GM19372 (cell line): ENCODE data around the gene PLEKHA6.

Source experiments
- ATAC-seq: cut with Tn5 transposase; IDR thresholded peaks from one replicate; pipeline ENCODE4 v1.9.1; 2021; ENCODE audit warnings: mild to moderate bottlenecking, low read depth, moderate library complexity; ENCODE audit not compliant: unreplicated experiment

PLEKHA6 gene

DNA sequence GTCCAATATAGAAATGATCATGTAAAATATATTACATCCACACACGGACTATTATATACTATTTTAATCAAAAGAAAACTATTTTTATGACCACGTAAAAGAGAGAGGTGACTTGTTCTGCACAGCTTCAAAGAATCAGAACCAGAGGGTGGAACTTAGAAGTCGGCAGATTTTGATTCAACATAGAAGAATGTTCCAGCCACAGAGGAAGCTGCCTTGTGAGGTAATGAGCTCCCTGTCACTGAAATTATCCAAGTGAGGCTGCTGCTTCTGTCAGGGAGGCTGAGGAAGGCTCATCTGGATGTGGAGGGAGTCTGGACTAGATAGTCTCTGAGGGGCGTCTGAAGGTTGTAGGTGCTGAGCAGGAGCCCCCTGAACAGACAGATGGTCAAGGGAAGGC is 2.7 kb downstream of the PLEKHA6 start:
- no peak for ATAC-seq

GRCh38 chr1:204355913-204356312 is 3.8 kb downstream of the PLEKHA6 start:
- no peak for ATAC-seq

DNA sequence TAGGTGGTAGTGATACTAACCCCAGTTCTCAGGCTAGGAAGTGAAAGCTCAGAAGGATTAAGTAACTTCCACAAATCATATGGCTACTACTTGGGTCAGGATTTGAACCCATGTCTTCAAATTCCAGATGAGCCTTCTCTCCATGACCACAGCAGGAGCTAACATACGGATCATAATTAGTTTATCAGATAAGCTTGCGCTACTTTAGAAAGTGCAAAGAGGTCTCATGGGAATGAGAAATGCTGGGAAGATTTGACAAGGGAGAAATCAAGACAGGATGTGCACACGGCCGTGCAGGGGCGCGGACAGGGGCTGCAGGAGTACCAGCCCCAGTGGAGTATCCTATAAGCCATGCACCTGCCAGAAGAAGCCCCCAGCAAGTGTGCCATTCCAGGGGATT is 5.2 kb downstream of the PLEKHA6 start:
- ATAC-seq, result no peak

DNA sequence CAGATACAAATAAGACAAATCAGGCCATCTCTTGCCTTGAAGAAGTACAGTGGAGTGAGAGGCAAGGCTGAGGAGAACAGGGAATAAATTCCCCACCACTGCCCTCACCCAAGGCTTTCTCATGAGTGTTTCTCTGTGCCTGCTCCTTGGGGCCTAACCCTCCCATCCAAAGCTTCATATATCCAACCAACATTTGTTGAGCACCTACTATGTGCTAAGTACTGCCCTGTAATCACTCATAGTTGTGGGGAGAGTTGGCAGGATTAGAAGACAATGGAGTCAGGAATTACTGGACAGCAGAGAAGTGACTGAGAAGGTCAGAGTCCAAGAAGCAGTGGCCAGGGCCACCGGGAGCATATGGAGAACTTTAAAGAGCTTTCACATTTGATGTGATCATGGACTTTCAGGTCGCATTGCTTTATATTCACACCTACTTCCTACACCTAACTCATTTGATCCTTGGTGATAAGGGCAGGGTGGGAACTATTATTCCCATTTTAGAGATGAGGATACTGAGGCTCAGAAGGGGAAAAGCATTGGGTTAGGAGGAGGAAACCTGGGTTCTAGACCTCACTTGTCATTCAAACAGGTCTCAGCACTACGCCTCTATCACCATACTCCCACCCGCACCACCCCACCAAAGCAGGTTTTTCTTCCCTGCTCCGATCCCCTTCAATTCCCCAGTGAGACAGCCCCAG is 6.4 kb downstream of the PLEKHA6 start:
- no peak for ATAC-seq

- no peak for ATAC-seq
Observed at GRCh38 chr1:204350857-204351573, 8.7 kb downstream of the PLEKHA6 start.

DNA sequence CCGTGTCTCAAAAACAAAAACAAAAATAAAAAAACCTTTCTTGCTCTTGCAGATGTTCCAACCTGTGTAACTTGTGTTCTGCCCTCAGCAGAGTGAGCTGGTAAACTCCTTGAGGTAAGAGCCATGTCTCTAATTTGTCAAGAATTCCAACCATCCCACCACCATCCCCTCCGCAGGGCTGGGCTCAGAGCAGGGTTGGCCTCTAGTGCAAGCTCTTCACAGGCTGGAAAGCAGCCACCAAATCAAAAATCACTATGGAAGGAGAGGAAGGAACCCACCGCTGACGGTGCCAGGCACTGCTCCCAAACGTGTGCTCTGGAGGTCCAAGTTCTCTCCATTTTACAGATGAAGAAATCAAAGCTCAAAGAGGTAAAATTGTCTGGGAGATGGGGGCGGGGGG is 9.4 kb downstream of the PLEKHA6 start:
- no peak for ATAC-seq

DNA sequence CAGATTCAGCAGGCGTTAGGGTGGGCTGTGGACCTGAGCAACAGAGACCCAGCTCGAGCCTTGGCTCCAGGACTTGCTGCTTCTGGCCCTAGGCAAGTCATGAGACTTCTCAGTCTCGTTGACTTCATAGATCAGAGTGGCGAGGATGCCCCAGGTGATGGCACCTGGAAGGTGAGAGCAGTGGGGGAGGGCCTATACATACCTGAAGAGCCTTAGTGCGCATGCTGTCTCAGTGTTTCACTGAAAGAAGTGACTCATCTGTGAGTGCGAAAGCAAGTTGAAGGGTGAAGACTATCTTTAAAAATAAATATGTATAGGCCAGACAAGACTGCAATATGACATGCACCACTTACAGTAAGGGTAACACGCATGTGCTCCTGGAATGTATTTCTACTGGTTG is 10.1 kb downstream of the PLEKHA6 start:
- ATAC-seq, result no peak

DNA sequence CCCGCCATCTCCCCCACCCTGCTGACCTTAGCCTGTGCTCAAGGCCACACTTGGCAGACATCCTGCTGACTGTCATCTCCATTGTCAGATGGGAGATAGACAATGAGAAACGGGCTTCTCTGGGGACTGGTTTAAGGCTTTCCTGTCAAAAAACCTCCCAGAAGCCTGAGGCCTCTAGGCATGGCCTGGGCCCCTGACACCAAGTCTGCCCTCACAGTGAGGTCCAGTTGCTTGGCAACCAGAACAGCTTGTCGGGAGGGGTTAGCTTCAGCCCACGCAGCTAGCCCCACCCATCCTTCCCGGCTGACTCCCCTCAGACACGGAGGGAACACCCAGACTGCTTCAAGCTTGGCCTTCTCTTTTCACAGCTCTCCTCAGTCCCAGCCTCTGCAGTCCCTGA is 11.0 kb downstream of the PLEKHA6 start:
- no peak for ATAC-seq

- ATAC-seq, result no peak
Observed at GRCh38 chr1:204348242-204348641, 11.5 kb downstream of the PLEKHA6 start.

DNA sequence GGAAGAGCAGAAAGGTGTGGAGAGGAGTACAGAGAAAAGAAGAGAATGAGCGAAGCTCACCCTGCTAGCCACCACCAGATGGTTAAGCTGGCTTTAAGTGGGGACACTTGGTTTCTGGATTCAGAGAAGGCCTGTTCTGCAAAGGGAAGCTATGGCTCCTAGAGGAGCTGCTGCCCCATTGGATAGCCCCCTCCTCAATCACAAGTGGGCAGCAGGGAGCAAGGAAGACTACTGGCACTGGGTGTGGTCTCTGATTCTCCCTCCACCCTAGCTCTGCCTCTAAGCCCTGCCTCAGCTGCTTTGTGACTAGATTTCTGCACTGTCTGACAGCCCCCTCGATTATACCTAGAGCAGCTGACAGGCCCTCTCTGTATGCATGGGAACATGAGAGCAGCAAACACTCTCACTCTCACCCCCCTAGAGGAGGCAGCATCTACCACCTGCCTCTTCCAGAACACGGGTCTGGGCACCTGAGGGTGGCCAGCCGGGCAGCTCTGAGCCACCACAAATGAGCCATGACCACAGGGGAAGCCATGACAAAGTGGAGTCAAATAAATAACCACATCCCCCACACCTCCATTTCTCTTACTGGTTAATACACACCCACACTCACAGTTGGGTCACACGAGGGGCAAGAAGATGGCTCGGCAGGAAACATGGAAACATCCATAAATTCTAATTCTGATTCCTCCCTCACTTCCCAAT is 13.6 kb downstream of the PLEKHA6 start:
- ATAC-seq, result no peak

DNA sequence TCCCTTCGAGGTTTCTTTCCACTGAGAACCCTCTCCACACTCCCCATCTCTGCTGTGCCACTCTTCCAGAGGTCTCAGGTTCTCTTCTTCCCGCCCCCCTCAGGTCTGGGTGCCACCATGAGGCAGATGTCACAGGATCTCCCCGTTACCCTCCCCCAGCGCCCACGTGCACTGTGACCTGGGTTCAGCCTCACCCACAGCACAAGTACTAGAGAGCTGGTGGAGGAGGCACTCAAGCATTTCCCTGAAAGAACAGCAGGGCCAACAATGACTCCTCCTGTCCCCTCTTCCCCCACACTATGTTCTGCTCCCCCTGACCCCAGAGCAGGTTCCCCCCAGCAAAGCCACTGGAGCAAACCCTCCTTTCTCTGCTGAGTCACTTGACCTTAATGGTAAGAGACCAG is 14.3 kb downstream of the PLEKHA6 start:
- no peak for ATAC-seq

DNA sequence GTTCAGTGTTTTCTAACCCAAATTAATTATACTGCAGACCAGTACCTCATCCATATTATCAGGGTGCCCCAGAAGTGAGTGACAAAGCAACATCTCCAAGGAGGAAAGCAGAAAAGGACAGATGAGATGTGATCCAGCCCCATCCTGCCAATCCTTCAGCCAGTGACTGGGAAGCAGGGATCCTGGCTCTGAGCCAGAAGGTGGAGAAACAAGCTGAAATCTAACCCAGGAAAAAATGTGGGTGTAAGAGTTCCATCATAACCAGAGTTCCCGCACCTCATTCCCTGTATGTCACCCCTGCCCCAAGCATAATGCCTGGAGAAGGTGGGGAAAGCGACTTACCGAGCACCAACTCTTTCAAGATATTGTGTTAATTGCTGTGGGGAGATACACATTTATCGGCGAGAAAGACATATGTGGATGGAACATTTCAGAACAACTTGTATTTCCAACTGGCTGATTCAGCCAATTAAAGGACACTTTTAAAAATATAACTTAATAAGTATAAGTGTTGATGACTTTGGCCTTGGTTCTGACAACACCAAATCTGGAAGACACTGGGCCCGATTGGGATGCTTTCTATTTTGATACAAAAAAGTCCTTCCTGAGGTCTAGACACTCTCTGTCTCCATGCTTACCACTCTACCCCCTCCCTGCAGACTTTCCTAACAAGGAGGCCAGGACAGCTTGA is 14.9 kb downstream of the PLEKHA6 start:
- ATAC-seq, result no peak

- ATAC-seq, result no peak
Observed at GRCh38 chr1:204343802-204344201, 15.9 kb downstream of the PLEKHA6 start.

DNA sequence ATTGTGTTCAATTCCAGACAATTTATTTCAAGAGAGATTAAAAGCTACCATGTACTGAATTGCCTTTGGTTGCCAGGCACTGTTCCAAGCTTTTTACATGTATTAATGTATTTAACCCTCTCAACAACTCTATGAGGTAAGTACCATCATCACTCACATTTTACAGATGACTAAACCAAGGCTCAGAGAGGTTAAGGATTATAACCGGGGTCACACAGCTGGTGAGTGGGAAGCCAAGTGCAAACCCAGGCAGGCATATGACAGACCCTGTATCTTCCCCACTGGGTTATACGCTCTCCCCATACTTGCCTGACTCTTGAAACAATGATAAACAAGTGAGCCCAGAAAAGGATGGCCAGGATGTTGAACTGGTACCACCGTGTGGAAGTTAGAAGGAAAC is 16.5 kb downstream of the PLEKHA6 start:
- no peak for ATAC-seq

- ATAC-seq, result no peak
Observed at GRCh38 chr1:204342310-204342709, 17.4 kb downstream of the PLEKHA6 start.

DNA sequence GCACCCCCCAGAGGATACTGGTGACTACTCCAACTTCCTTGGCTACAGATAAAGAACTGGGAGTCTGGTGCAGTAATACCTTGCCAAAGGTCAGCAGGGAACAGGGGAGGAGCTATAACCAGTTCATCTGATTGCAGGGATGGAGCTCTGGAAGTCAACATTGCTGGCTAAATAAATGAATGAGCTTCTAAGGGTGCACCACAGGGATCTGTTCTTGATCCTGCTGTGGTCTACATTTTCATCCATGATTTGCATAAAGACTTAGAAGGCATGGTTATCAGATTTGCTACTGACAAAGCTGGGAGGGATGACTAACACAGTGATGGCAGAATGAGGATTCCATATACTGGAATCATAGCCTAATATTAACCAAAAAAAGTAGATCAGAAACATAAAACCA is 18.3 kb downstream of the PLEKHA6 start:
- ATAC-seq, result no peak

DNA sequence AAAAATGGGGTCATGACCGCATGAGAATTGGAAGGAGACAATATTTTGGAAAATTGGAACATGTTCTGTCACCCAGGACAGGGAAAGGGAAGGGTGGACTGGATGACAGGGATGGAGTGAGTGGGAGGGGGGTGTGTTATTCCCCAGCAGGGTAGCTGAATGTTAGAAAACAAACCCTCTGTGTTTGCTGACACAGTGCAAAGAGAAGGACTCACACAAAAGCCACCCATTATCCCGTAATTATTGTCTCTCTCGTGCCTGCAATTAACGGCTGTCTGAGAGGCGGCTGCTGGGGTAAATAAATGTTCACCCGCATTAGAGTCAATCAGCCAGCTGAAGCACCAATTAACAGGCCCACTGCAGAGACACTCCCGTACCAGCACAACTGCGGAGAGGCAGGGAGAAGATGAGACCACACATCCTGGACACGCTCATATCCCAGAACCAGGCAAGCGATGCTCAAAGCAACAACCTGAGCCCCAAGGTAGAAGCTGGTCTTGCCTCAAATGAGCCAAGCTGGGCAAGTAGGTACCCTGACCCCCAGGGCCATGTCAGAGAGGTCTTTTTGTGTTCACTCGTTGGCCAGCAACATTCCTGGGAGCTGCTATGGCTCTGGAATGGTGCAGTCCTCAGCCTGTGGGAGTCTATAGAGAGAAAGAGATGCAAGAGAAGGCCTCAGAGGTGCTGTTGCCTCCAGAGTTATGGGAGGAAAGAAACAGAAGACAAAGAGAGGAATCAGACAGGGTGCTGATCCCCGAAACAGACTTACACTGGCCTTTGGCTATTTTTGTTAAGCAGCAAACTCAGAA is 19.4 kb downstream of the PLEKHA6 start:
- no peak for ATAC-seq

- ATAC-seq, result no peak
Observed at GRCh38 chr1:204339541-204339940, 20.2 kb downstream of the PLEKHA6 start.

DNA sequence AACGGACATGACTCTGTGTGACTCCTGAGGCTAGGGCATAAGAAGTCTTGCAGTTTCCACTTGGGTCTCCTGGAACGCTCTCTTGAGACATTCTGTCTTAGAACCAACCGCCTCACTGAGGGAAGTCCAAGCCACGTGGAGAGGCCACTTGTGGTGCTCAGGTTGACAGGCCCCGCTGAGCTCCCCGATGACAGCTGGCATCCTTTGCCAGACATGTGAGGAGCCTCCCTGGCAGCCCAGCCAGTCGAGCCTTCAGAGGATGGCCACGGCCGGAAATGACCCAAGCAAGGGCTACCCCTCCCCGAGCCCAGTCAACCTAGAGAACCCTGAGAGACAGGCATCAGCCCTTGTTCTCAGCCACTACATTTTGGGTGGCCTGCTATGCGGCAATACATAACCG is 20.7 kb downstream of the PLEKHA6 start:
- no peak for ATAC-seq

DNA sequence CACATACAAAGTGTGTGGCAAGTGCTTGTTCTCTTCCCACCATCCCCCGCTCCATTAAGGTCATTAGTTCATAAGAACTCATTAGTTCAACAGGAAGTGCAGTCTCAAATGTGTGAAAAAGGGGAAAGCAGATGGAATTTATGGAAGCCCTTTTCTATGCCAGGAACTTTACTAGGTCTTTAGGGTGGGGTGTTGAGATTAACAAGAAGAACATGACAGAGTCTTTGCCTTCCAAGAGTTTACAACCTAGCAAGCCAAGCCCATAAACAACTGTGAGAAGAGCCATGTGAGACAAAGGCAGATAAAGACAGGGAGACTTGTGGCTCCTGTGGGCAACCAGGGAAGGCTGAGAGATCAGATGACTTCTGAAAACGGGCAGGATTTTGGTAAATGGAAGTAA is 21.4 kb downstream of the PLEKHA6 start:
- no peak for ATAC-seq
